Peyer's patch (tissue), 4 donors: Measurements from ENCODE around the gene YIPF1. TPM values are rescaled to one million over a fixed set of nuclear protein-coding genes. Genes with fewer than 3 reads are reported as not detected.

ENCODE experiments used
- DNase-seq, 3 donors: peaks; one replicate each; pipeline ENCODE4 v3.0.0-alpha.2; 2017 to 2019
- H3K27ac ChIP-seq, 4 donors: fragments of 200-600 bp; sonication (generic); one replicate each; pipeline ENCODE4 v1.5.1; 2016 to 2019
- H3K27me3 ChIP-seq, 2 donors: fragments of 200-600 bp; sonication (generic); one replicate each; pipeline ENCODE4 v1.5.1; 2019
- H3K36me3 ChIP-seq, 3 donors: fragments of 200-600 bp; sonication (generic); one replicate each; pipeline ENCODE4 v1.5.1; 2016 to 2019
- H3K4me1 ChIP-seq, 4 donors: fragments of 200-600 bp; sonication (generic); one replicate each; pipeline ENCODE4 v1.5.1; 2016 to 2019
- H3K4me3 ChIP-seq, 4 donors: fragments of 200-600 bp; sonication (generic); 1 replicate in 3 of 4; 2 replicates in 1 of 4; pipeline ENCODE4 v1.5.1; 2016 to 2019; ENCODE audit warnings: mild to moderate bottlenecking in 1 of 4
- H3K9me3 ChIP-seq, 4 donors: fragments of 200-600 bp; sonication (generic); one replicate each; pipeline ENCODE4 v1.5.1; 2016 to 2019; ENCODE audit warnings: mild to moderate bottlenecking in 1 of 4
- POLR2A ChIP-seq, 2 donors: fragments of 450-650 bp; IDR thresholded peaks; one replicate each; pipeline ENCODE4 v1.5.1; 2017; ENCODE audit warnings: antibody characterized with exemption in 2 of 2, mild to moderate bottlenecking in 2 of 2, moderate library complexity in 2 of 2
- total RNA-seq, 4 donors: library from RNA; depleted of rRNA; stranded (reverse); fragments of >200 nt; gene quantifications; one replicate each; pipeline ENCODE4 v1.1.0, GENCODE V29; 2016
- TF ChIP-seq, protein P1 (sequence below), 6 experiments: fragments of 450-650 bp in 4 of 6; fragments of 200-600 bp in 2 of 6; sonication (generic) in 1 of 6; IDR thresholded peaks; one replicate each; pipeline ENCODE4 v1.5.1; 2017 to 2019; ENCODE audit warnings: antibody characterized with exemption in 6 of 6, mild to moderate bottlenecking in 3 of 6, moderate library complexity in 1 of 6

YIPF1 gene
- total RNA-seq, 4 donors from 2014 or later = 10.7 to 35.9 (median 20.4) TPM

DNA sequence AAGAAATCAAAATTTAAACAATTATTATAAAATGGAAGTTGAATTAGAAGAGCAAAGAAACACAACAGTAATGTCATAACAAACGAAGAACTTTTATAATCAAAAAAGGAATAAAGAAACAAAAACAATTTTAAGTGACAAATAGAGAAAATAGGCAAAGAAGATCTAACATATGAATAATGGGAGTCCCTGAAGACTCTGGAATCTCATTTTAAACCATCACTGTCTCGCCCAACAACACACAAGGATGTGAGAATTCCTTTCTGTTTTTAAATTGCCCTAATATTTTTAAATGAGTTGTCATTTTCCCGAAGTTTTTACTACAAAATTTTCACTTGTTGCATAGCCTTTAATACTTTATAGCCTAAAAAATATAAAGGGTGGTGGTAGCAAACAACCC lies 47.2 kb downstream of the YIPF1 start:
- peaks cover 0 to under 1% (median 0%) of the 10 kb centered on the region in 4 donors for H3K4me1 ChIP-seq
- DNase-seq = no peak
- no peaks in the 10 kb centered on the region for H3K9me3 ChIP-seq
- H3K27ac ChIP-seq = no peak overlapping the region
- H3K27me3 ChIP-seq = no peaks in the 10 kb centered on the region
- TF ChIP-seq POLR2A (IDR thresholded peaks at IDR 0.05) = no peak
- TF ChIP-seq, protein P1, sequence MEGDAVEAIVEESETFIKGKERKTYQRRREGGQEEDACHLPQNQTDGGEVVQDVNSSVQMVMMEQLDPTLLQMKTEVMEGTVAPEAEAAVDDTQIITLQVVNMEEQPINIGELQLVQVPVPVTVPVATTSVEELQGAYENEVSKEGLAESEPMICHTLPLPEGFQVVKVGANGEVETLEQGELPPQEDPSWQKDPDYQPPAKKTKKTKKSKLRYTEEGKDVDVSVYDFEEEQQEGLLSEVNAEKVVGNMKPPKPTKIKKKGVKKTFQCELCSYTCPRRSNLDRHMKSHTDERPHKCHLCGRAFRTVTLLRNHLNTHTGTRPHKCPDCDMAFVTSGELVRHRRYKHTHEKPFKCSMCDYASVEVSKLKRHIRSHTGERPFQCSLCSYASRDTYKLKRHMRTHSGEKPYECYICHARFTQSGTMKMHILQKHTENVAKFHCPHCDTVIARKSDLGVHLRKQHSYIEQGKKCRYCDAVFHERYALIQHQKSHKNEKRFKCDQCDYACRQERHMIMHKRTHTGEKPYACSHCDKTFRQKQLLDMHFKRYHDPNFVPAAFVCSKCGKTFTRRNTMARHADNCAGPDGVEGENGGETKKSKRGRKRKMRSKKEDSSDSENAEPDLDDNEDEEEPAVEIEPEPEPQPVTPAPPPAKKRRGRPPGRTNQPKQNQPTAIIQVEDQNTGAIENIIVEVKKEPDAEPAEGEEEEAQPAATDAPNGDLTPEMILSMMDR (IDR thresholded peaks at IDR 0.05) = no peak
- no peaks in the 10 kb centered on the region for H3K36me3 ChIP-seq
- no peak overlapping the region for H3K4me3 ChIP-seq

DNA sequence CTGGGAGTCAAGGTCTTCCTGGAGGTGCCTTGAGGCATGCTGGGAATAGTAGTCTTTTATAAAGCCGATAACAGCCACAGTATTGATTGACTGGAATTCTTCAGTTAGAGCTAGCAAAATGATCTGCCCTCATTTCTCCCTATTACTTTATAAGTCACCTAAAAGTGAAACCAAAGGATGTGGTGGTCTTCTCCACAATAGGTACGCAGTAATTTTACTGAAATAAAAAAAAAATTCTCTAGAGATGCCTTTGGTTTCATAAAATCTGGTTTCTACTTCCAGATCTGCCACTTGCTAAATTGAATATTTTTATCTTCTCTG lies 51.0 kb downstream of the YIPF1 start:
- Histone ChIP-seq H3K9me3 (no peaks in the 10 kb centered on the region), H3K4me1 (peaks cover 0 to 8% (median 2%) of the 10 kb centered on the region in 4 donors), H3K4me3 (peak overlapping the region; percentile 76 to 96 (median 88)), H3K27me3 (no peaks in the 10 kb centered on the region), H3K27ac (peak overlapping the region; percentile 91 to 98 (median 92)), H3K36me3 (no peaks in the 10 kb centered on the region)
- DNase-seq = no peak
- TF ChIP-seq, protein P1 (IDR thresholded peaks at IDR 0.05) = no peak
- TF ChIP-seq POLR2A (IDR thresholded peaks at IDR 0.05) = no peak

DNA sequence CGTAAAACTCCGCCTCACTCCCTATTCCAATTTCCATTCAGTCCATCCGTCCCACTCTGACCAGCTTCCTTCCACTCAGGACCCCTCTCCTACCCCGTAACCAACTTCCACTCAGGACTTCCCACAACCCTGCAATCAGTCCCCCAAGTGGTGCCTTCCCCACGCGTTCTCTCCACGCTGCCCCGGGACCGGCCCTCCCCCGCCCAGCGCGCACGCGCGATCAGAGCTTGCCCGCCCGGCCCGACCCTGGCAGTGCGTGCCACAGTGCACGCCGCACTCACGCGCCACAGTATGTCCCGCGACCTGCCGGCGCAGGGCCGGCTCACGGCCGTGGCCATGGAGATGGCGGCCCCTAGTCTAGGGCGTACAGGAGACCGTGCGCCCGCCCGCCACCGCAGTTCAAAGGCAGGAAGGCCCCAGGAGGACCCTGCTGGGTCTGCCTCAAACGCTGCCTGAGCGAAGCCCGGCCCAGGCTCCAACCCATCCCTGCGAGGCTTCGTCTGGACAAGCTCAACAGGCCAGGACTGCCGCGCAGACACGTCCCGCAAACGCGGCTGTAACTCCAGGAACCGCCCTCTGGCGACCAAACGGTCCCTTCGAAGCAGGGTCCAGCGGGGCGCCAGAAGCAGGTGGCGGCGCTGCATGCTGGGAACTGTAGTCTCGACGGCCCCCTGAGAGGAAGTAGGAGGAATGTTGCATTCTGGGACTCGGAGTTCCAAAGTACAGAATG lies 51.5 kb downstream of the YIPF1 start, which contains the start of gene NDC1:
Gene NDC1 (minus strand): TSS at position 373 of the 730 bp plus-strand sequence. CDS start 35 bp downstream, at position 338.
- peak; percentile 90 to 96 (median 92) for DNase-seq
- Histone ChIP-seq H3K4me1 (peaks cover 0 to 8% (median 2%) of the 10 kb centered on the region in 4 donors), H3K4me3 (peak within 1 kb of the TSS; percentile 76 to 96 (median 88)), H3K9me3 (no peaks in the 10 kb centered on the region), H3K27me3 (no peaks in the 10 kb centered on the region), H3K27ac (peak within 1 kb of the TSS; percentile 91 to 98 (median 92)), H3K36me3 (no peaks in the 10 kb centered on the region)
- TF ChIP-seq, protein P1 (IDR thresholded peaks at IDR 0.05) = peak in 5 of 6 experiments; percentile 6 to 39 (median 24)
- TF ChIP-seq POLR2A (IDR thresholded peaks at IDR 0.05) = peak; percentile 29 to 56

DNA sequence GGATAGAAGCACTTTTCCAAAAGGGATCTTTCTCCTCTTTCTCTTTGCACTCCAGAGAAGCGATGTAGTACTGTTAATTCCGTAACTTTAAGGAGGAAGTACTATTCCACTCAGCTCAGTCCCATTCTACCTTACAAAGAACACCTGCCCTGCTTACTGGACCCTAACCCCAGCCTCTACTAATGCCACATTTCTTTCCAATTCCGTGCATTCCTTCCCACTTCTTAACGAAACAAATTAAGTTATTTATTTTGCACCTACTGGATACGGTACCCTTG lies 52.0 kb downstream of the YIPF1 start:
- no peaks in the 10 kb centered on the region for H3K27me3 ChIP-seq
- H3K4me3 ChIP-seq = peak overlapping the region; percentile 76 to 96 (median 88)
- H3K4me1 ChIP-seq = peaks cover 0 to 8% (median 2%) of the 10 kb centered on the region in 4 donors
- TF ChIP-seq, protein P1 (IDR thresholded peaks at IDR 0.05) = no peak
- no peak for TF ChIP-seq POLR2A (IDR thresholded peaks at IDR 0.05)
- DNase-seq = no peak
- H3K9me3 ChIP-seq = no peaks in the 10 kb centered on the region
- peak overlapping the region; percentile 91 to 98 (median 92) for H3K27ac ChIP-seq
- no peaks in the 10 kb centered on the region for H3K36me3 ChIP-seq

DNA sequence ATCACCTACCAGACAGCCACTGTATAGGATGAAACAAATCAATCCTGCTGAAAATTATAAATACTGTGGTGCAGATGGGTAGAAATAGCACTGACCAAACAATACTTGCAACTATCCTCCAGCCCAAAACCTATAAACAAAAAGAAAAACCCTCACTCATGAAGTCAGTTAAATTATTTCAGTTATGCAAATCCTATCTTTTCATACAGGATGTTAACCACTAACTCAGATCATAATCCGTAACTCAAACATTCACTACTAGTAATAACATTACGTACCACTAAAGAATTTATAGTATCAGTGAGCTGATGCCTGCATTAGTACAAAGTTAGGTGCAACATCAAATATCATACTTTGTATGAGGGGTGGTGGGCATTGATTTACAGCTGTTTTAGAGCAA lies 54.1 kb downstream of the YIPF1 start:
- H3K27ac ChIP-seq = no peak overlapping the region
- DNase-seq = no peak
- H3K4me3 ChIP-seq = no peak overlapping the region
- no peaks in the 10 kb centered on the region for H3K27me3 ChIP-seq
- TF ChIP-seq POLR2A (IDR thresholded peaks at IDR 0.05) = no peak
- TF ChIP-seq, protein P1 (IDR thresholded peaks at IDR 0.05) = no peak
- no peaks in the 10 kb centered on the region for H3K36me3 ChIP-seq
- no peaks in the 10 kb centered on the region for H3K9me3 ChIP-seq
- H3K4me1 ChIP-seq = peaks cover 0 to 8% (median 2%) of the 10 kb centered on the region in 4 donors
